Ureter (tissue), 1 donor: ENCODE results near the gene LHFPL2. TPM values are rescaled to one million over a fixed set of nuclear protein-coding genes. Genes with fewer than 3 reads are reported as not detected.
"Not testable (repeated sequence)": the region's sequence is repeated elsewhere in the genome, so short reads cannot be mapped to it uniquely, and the experiment has no call there.

Experiments used
- DNase-seq: peaks from one replicate; pipeline ENCODE4 v3.0.0-alpha.2; 2020; ENCODE audit warnings: low spot score
- total RNA-seq: library from RNA; stranded (reverse); gene quantifications from one replicate; pipeline ENCODE4 v1.2.4, GENCODE V29; 2023
- donor health status: DM: yes; HTN: yes; CAD: no.

Gene LHFPL2
- total RNA-seq, 1 donor from 2014 or later, result 33.3 TPM

DNA sequence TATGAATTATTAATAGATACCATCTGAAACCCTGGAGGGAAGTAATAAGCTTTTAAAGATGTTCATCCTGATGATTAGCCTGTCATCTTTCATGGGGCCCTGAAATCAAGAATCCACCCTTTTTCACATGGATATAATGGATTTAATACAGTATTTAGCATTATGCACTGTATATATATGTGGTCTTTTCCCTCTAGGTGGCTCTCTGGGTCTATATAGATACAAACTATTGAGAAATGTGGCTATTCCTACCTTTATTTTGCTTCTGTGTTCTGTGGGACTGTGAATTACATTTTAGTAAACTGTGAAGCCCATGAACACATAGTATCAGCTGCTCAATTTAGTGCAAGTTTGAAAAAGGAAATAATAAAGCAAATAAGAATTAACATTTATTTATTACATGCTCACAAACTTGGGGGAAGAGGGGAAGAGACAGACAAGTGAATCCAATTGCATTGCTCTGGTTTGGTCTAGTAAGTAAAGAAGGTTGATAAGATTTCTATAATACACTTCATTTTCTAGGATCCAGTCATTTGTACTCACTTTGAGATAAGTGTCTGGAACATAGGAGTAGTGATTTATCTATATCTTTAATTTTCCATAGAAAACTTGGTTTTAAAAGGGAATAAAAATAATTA is 176.0 kb downstream of the LHFPL2 start:
- no peak for DNase-seq

DNA sequence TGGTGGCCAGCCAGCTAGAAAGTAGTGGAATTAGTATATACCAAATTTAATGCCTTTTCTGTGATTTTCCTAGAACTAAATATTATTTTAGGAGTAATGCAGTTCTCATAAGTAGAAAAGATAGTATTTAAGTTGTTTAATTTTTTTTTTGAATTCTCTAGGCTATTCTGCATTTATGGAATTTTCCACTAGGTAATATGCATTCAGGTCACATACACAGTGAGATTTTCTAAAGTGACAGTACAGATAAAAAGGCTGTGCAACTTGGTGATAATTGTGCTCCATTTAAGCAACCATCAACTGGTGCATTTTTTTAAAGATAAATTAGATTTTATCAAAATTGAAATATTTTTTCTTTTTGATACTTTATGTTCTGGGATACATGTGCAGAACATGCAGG is 176.7 kb downstream of the LHFPL2 start:
- DNase-seq, result no peak

DNA sequence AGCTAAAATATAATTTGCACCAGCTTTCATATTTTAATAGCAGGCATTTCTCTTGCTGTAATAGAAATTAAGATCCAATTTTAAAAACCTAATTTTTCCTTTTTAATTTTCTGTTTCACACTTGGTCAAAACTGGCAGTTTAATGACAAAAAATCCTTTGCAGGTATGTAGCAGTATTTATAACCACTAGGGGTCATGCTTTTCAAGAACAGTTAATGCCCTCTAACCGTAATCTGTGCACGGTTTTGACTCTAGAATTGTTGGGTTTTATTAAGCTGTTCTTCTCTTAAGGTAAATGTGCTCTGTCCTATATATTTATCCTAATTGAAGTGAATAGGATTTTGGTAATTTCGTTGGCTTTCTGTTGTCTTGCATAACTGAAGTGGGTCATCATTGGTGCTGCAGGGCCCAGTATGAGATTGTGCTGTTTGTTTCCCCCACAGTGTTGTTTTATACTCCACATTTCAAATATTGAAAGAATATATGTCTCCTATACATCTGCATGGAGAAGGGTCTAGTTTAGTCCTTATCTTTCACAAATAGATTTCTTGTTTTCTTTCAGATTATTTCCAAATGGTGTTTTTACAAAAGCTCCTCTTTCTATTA is 180.7 kb downstream of the LHFPL2 start:
- no peak for DNase-seq

DNA sequence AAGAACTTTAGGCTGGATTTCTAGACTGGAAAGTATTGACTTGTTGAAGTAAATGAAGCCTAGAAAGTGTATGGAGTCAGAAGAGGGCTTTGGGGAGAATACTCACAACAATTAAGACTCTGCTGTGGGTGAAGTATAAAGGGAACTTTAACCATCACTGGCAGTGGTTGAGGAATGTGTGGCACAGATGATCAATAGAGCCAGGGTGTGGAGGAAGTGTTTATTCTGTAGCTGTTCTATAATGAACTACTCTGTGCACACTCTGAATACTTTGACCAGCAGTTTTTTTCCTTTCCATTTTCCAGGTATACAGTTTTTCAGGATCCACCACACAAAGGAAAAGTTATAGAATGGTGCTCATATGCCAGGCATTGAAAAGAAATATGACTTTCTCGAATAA is 181.4 kb downstream of the LHFPL2 start:
- no peak for DNase-seq

DNA sequence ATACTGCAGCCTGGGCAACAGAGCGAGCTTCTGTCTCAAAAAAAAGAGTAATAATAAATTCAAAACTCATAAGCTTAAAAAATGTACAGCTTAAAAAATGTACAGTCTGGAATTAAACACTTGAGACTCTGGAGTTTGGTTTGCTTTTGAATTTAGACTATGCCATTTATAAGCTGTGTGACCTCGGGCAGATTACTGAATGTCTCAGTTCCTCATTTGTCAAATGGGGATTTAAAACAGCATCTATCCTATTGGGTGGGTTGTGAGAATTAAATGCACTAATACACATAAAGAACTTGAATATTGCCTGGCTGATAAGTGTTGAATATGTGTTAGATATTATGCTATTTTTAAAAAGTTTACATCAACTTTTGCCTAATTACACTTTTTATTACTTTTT is 189.7 kb downstream of the LHFPL2 start:
- no peak for DNase-seq

DNA sequence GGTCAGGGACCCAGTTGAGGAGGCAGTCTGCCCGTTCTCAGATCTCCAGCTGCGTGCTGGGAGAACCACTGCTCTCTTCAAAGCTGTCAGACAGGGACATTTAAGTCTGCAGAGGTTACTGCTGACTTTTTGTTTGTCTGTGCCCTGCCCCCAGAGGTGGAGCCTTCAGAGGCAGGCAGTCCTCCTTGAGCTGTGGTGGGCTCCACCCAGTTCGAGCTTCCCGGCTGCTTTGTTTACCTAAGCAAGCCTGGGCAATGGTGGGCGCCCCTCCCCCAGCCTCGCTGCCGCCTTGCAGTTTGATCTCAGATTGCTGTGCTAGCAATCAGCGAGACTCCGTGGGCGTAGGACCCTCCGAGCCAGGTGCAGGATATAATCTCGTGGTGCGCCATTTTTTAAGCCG is 191.1 kb downstream of the LHFPL2 start:
- not testable (repeated sequence) for DNase-seq

DNA sequence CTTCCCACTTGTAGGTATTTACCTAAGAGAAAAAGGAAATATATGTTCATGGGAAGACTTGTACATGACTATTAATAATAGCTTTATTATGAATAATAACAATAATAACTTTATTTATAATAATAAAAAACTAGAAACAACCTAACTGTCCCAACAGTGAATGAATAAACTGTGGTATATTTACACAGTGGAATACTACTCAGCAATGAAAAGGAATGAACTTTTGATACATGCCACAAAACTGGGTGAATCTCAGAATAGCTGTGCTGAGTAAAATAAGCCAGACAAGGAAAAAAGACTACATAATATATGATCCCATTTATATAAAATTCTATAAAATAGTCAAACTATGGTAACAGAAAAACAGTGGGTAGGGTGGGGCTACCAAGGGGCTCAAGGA is 199.5 kb downstream of the LHFPL2 start:
- no peak for DNase-seq

DNA sequence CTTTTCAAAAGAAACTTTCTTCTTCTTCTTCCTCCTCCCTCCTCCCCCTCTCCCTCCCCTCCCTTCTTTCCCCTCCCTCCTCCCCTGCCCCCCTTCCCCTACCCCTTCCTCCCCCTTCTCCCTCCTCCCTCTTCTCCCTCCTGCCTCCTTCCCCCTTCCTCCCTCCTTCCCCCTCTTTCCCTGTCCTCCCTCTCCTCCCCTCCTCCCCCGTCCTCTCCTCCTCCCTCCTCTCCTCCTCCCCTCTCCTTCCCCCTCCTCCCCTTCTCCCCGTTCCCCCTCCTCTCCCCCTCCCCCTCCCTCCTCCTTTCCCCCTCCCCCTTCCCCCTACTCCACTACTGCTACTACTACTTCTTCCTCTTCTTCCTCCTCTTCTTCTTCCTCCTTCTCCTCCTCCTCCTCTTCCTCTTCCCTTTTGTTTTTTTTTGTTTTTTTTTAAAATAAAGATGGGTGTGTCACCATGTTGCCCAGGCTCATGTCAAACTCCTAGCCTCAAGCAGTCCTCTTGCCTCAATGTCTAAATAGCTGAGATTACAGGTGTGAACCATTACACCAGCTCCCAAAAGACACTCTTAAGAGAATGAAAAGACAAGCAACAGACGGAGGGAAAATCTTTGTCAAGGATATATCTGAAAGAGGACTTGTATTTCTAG is 200.7 kb downstream of the LHFPL2 start:
- no peak for DNase-seq
